ENCODE results near the gene SFTPB.

DNA sequence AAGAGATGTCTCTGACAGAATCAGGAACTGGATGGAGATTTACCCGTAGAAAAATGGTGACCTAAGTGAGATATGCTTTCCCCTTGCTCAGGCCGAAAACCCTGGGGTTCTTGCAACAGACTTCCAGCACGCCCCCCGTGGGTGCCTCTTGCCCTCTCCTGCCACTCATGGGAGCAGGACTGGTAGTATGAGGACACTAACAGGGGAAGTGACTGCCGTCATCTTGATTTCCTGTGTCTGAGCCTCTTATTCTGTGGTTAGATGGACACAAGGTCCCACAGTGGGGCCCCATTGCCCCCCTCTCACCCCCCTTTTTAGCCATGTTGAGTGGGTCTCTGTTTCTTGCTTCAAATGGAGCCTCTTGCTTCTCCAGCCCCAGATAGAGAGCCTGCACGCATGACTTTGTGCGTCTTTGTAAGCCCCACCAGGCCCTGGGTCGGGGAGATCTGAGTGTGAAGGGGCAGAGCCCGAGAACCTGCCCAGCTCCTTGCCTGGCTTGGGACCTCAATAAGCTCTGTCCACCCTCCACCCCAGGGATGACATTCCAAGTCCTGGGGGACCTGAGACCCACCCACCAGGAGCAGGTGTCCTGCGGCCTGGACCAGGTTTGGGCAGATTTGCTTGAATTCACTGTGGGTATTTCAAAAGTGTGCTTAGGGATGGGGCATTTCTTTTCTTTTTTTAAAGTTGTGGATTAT is 38.7 kb upstream of the SFTPB start:
- TF ChIP-seq, protein P1, sequence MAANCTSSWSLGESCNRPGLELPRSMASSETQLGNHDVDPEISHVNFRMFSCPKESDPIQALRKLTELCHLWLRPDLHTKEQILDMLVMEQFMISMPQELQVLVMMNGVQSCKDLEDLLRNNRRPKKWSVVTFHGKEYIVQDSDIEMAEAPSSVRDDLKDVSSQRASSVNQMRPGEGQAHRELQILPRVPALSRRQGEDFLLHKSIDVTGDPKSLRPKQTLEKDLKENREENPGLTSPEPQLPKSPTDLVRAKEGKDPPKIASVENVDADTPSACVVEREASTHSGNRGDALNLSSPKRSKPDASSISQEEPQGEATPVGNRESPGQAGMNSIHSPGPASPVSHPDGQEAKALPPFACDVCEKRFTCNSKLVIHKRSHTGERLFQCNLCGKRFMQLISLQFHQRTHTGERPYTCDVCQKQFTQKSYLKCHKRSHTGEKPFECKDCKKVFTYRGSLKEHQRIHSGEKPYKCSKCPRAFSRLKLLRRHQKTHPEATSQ (tag by site-specific recombination; IDR thresholded peaks at IDR 0.05) = no peak
- TF ChIP-seq ZNF292 (tag by site-specific recombination; IDR thresholded peaks at IDR 0.05; ENCODE audit: borderline replicate concordance, low read depth) (no peak), ZBTB7A (tag by site-specific recombination; IDR thresholded peaks at IDR 0.05; ENCODE audit: low read depth) (no peak), ZNF24 (tag by site-specific recombination; IDR thresholded peaks at IDR 0.05) (no peak), KLF1 (tag by site-specific recombination; IDR thresholded peaks at IDR 0.05) (no peak)
- TF ChIP-seq, protein P2, sequence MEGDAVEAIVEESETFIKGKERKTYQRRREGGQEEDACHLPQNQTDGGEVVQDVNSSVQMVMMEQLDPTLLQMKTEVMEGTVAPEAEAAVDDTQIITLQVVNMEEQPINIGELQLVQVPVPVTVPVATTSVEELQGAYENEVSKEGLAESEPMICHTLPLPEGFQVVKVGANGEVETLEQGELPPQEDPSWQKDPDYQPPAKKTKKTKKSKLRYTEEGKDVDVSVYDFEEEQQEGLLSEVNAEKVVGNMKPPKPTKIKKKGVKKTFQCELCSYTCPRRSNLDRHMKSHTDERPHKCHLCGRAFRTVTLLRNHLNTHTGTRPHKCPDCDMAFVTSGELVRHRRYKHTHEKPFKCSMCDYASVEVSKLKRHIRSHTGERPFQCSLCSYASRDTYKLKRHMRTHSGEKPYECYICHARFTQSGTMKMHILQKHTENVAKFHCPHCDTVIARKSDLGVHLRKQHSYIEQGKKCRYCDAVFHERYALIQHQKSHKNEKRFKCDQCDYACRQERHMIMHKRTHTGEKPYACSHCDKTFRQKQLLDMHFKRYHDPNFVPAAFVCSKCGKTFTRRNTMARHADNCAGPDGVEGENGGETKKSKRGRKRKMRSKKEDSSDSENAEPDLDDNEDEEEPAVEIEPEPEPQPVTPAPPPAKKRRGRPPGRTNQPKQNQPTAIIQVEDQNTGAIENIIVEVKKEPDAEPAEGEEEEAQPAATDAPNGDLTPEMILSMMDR (tag by site-specific recombination; IDR thresholded peaks at IDR 0.05) = no peak
- TF ChIP-seq, protein P3, sequence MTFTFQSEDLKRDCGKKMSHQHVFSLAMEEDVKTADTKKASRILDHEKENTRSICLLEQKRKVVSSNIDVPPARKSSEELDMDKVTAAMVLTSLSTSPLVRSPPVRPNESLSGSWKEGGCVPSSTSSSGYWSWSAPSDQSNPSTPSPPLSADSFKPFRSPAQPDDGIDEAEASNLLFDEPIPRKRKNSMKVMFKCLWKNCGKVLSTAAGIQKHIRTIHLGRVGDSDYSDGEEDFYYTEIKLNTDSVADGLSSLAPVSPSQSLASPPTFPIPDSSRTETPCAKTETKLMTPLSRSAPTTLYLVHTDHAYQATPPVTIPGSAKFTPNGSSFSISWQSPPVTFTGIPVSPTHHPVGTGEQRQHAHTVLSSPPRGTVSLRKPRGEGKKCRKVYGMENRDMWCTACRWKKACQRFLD (tag by site-specific recombination; IDR thresholded peaks at IDR 0.05) = no peak
- TF ChIP-seq, protein P4, sequence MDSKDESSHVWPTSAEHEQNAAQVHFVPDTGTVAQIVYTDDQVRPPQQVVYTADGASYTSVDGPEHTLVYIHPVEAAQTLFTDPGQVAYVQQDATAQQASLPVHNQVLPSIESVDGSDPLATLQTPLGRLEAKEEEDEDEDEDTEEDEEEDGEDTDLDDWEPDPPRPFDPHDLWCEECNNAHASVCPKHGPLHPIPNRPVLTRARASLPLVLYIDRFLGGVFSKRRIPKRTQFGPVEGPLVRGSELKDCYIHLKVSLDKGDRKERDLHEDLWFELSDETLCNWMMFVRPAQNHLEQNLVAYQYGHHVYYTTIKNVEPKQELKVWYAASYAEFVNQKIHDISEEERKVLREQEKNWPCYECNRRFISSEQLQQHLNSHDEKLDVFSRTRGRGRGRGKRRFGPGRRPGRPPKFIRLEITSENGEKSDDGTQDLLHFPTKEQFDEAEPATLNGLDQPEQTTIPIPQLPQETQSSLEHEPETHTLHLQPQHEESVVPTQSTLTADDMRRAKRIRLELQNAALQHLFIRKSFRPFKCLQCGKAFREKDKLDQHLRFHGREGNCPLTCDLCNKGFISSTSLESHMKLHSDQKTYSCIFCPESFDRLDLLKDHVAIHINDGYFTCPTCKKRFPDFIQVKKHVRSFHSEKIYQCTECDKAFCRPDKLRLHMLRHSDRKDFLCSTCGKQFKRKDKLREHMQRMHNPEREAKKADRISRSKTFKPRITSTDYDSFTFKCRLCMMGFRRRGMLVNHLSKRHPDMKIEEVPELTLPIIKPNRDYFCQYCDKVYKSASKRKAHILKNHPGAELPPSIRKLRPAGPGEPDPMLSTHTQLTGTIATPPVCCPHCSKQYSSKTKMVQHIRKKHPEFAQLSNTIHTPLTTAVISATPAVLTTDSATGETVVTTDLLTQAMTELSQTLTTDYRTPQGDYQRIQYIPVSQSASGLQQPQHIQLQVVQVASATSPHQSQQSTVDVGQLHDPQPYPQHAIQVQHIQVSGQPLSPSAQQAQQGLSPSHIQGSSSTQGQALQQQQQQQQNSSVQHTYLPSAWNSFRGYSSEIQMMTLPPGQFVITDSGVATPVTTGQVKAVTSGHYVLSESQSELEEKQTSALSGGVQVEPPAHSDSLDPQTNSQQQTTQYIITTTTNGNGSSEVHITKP (tag by site-specific recombination; IDR thresholded peaks at IDR 0.05) = no peak
- TF ChIP-seq, protein P5, sequence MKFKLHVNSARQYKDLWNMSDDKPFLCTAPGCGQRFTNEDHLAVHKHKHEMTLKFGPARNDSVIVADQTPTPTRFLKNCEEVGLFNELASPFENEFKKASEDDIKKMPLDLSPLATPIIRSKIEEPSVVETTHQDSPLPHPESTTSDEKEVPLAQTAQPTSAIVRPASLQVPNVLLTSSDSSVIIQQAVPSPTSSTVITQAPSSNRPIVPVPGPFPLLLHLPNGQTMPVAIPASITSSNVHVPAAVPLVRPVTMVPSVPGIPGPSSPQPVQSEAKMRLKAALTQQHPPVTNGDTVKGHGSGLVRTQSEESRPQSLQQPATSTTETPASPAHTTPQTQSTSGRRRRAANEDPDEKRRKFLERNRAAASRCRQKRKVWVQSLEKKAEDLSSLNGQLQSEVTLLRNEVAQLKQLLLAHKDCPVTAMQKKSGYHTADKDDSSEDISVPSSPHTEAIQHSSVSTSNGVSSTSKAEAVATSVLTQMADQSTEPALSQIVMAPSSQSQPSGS (tag by site-specific recombination; IDR thresholded peaks at IDR 0.05; ENCODE audit: low read depth) = no peak
- TF ChIP-seq, protein P6, sequence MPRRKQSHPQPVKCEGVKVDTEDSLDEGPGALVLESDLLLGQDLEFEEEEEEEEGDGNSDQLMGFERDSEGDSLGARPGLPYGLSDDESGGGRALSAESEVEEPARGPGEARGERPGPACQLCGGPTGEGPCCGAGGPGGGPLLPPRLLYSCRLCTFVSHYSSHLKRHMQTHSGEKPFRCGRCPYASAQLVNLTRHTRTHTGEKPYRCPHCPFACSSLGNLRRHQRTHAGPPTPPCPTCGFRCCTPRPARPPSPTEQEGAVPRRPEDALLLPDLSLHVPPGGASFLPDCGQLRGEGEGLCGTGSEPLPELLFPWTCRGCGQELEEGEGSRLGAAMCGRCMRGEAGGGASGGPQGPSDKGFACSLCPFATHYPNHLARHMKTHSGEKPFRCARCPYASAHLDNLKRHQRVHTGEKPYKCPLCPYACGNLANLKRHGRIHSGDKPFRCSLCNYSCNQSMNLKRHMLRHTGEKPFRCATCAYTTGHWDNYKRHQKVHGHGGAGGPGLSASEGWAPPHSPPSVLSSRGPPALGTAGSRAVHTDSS (tag by site-specific recombination; IDR thresholded peaks at IDR 0.05) = no peak
- TF ChIP-seq, protein P7, sequence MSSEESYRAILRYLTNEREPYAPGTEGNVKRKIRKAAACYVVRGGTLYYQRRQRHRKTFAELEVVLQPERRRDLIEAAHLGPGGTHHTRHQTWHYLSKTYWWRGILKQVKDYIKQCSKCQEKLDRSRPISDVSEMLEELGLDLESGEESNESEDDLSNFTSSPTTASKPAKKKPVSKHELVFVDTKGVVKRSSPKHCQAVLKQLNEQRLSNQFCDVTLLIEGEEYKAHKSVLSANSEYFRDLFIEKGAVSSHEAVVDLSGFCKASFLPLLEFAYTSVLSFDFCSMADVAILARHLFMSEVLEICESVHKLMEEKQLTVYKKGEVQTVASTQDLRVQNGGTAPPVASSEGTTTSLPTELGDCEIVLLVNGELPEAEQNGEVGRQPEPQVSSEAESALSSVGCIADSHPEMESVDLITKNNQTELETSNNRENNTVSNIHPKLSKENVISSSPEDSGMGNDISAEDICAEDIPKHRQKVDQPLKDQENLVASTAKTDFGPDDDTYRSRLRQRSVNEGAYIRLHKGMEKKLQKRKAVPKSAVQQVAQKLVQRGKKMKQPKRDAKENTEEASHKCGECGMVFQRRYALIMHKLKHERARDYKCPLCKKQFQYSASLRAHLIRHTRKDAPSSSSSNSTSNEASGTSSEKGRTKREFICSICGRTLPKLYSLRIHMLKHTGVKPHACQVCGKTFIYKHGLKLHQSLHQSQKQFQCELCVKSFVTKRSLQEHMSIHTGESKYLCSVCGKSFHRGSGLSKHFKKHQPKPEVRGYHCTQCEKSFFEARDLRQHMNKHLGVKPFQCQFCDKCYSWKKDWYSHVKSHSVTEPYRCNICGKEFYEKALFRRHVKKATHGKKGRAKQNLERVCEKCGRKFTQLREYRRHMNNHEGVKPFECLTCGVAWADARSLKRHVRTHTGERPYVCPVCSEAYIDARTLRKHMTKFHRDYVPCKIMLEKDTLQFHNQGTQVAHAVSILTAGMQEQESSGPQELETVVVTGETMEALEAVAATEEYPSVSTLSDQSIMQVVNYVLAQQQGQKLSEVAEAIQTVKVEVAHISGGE (tag by site-specific recombination; conservative IDR thresholded peaks at IDR 0.05; ENCODE audit: low read depth) = no peak
